IMR-90 (cell line): ENCODE data around the gene ZNF621. TPM values are rescaled to one million over a fixed set of nuclear protein-coding genes. Genes with fewer than 3 reads are reported as not detected.

Experiments
- ATAC-seq: fragments of 200-7000 bp; cut with Tn5 transposase; 2 replicates; pipeline ENCODE4 v1.9.1; 2020; ENCODE audit warnings: low read depth, mild to moderate bottlenecking, moderate library complexity
- BruUV-seq: library from RNA; stranded (reverse); fragments of 400-500 nt; replicated peaks from 2 replicates; lab custom pipeline; 2021; lab: Mats Ljungman, UMichigan
- CTCF ChIA-PET: fragments of 300-600 bp; formaldehyde crosslinking; extraction: SDS; loops from one replicate; lab custom pipeline; 2021; ENCODE audit warnings: antibody characterized with exemption; lab: Yijun Ruan, JAX
- POLR2A ChIA-PET: fragments of 300-600 bp; sonication (Branson Sonifier 250); formaldehyde crosslinking; loops from one replicate; lab custom pipeline; 2022; ENCODE audit warnings: antibody characterized with exemption; ENCODE audit not compliant: unreplicated experiment; lab: Charles Lee
- DNase-seq: peaks from one replicate; pipeline ENCODE4 v3.0.0; 2013
- H2AFZ ChIP-seq: replicated peaks from 2 replicates; pipeline ENCODE3; 2013; ENCODE audit warnings: low read length, mild to moderate bottlenecking; ENCODE audit not compliant: poor library complexity
- H2AK5ac ChIP-seq: 2 replicates; pipeline ENCODE4 v1.6.1; 2013; ENCODE audit warnings: low read depth, low read length, inconsistent platforms
- H2AK9ac ChIP-seq: replicated peaks from 2 replicates; pipeline ENCODE3; 2013; ENCODE audit warnings: mild to moderate bottlenecking, low read depth, low read length, moderate library complexity; ENCODE audit not compliant: poor library complexity
- H2BK120ac ChIP-seq: 2 replicates; pipeline ENCODE4 v1.6.1; 2013; ENCODE audit warnings: low read depth, low read length, inconsistent platforms
- H2BK15ac ChIP-seq: 3 replicates; pipeline ENCODE4 v1.6.1; 2013; ENCODE audit warnings: low read depth, low read length, inconsistent platforms
- H2BK20ac ChIP-seq: 2 replicates; pipeline ENCODE4 v1.6.1; 2013; ENCODE audit warnings: low read depth, mild to moderate bottlenecking, inconsistent platforms, low read length, moderate library complexity
- H2BK5ac ChIP-seq: 2 replicates; pipeline ENCODE4 v1.6.1; 2013; ENCODE audit warnings: mild to moderate bottlenecking, low read depth, low read length, inconsistent platforms; ENCODE audit not compliant: poor library complexity, severe bottlenecking
- H3K14ac ChIP-seq: replicated peaks from 2 replicates; pipeline ENCODE4 v1.6.1; 2013; ENCODE audit warnings: low read depth, low read length, inconsistent platforms
- H3K18ac ChIP-seq: 2 replicates; pipeline ENCODE4 v1.6.1; 2013; ENCODE audit warnings: low read depth, low read length, control low read depth
- H3K23ac ChIP-seq: 2 replicates; pipeline ENCODE4 v1.6.1; 2013; ENCODE audit warnings: low read depth, low read length, inconsistent platforms
- H3K27ac ChIP-seq: 2 replicates; pipeline ENCODE4 v1.5.1; 2013; ENCODE audit warnings: mild to moderate bottlenecking, control low read depth, low read length; ENCODE audit not compliant: insufficient read depth
- H3K27me3 ChIP-seq: 2 replicates; pipeline ENCODE4 v1.6.1; 2013; ENCODE audit warnings: low read length; ENCODE audit not compliant: control insufficient read depth, insufficient read depth
- H3K36me3 ChIP-seq: 2 replicates; pipeline ENCODE4 v1.6.1; 2013; ENCODE audit warnings: low read length, mixed read lengths; ENCODE audit not compliant: control insufficient read depth, insufficient read depth
- H3K4ac ChIP-seq: 2 replicates; pipeline ENCODE4 v1.6.1; 2013; ENCODE audit warnings: low read depth, low read length, inconsistent platforms
- H3K4me1 ChIP-seq: 2 replicates; pipeline ENCODE4 v1.6.1; 2013; ENCODE audit warnings: low read length, mixed read lengths; ENCODE audit not compliant: control insufficient read depth, insufficient read depth
- H3K4me2 ChIP-seq: 2 replicates; pipeline ENCODE4 v1.6.1; 2013; ENCODE audit warnings: low read depth, mild to moderate bottlenecking, control low read depth, low read length, moderate library complexity
- H3K4me3 ChIP-seq: 2 replicates; pipeline ENCODE4 v1.5.1; 2013; ENCODE audit warnings: low read depth, mild to moderate bottlenecking, control low read depth, low read length, moderate library complexity; ENCODE audit not compliant: insufficient read depth
- H3K56ac ChIP-seq: 2 replicates; pipeline ENCODE4 v1.6.1; 2013; ENCODE audit warnings: low read length, inconsistent platforms; ENCODE audit not compliant: insufficient read depth; ENCODE audit errors: extremely low read depth
- H3K79me1 ChIP-seq, 2 experiments: 2 replicates each; pipeline ENCODE4 v1.6.1; 2013; ENCODE audit warnings: low read length in 2 of 2, inconsistent platforms in 1 of 2, low read depth in 1 of 2
- H3K9ac ChIP-seq: 2 replicates; pipeline ENCODE4 v1.6.1; 2013; ENCODE audit warnings: low read depth, low read length, control low read depth
- H3K9me1 ChIP-seq: 2 replicates; pipeline ENCODE4 v1.6.1; 2013; ENCODE audit warnings: low read length, inconsistent platforms; ENCODE audit not compliant: insufficient read depth
- H3K9me3 ChIP-seq: 2 replicates; pipeline ENCODE4 v1.6.1; 2013; ENCODE audit warnings: low read length; ENCODE audit not compliant: control insufficient read depth, insufficient read depth
- H4K20me1 ChIP-seq: 2 replicates; pipeline ENCODE4 v1.6.1; 2013; ENCODE audit warnings: low read length, inconsistent platforms; ENCODE audit not compliant: insufficient read depth
- H4K5ac ChIP-seq: 2 replicates; pipeline ENCODE4 v1.6.1; 2013; ENCODE audit warnings: mild to moderate bottlenecking, low read depth, low read length, control low read depth
- H4K8ac ChIP-seq, 2 experiments: 2 replicates each; pipeline ENCODE4 v1.6.1; 2013; ENCODE audit warnings: low read depth in 2 of 2, low read length in 2 of 2, control low read depth in 1 of 2, inconsistent platforms in 1 of 2
- H4K91ac ChIP-seq: 2 replicates; pipeline ENCODE4 v1.6.1; 2013; ENCODE audit warnings: low read depth, low read length, inconsistent platforms; ENCODE audit not compliant: insufficient read depth
- CHD1 ChIP-seq: IDR thresholded peaks from 2 replicates; pipeline ENCODE4 v1.6.1; 2012; ENCODE audit warnings: low read depth, low read length, improper control_type of control experiment
- SMC3 ChIP-seq: fragments of 150-350 bp; IDR thresholded peaks from 2 replicates; pipeline ENCODE4 v1.6.1; 2016; ENCODE audit warnings: low read depth, mild to moderate bottlenecking, antibody characterized with exemption, low read length, moderate library complexity
- WGBS, 2 experiments: methylation state at CpG; one replicate each; pipeline versions ENCODE4 v1.1.5 to v1.1.7; 2013; ENCODE audit warnings: missing lambda C conversion rate in 2 of 2; ENCODE audit not compliant: insufficient read length in 1 of 2; ENCODE audit errors: extremely low coverage in 2 of 2; 5-methylcytosine and 5-hydroxymethylcytosine counted together
- dilution Hi-C: fragments of 300-500 bp; cut with HindIII; formaldehyde crosslinking; loops from one replicate; pipeline ENCODE4 v1.14.3; 2018; ENCODE audit warnings: low sequenced_read_pairs; ENCODE audit not compliant: unreplicated experiment
- in situ Hi-C: fragments of 300-500 bp; cut with MboI; formaldehyde crosslinking; loops from 3 replicates; pipeline ENCODE4 v1.14.3; 2019; ENCODE audit warnings: low sequenced_read_pairs, inconsistent platforms, mixed read lengths
- intact Hi-C: fragments of 100-400 bp; cut with micrococcal nuclease; formaldehyde crosslinking; loops from 2 replicates; pipeline ENCODE4 v1.10.0; 2022
- polyA plus RNA-seq, 3 experiments: library from polyadenylated mRNA; depleted of rRNA; stranded (reverse); fragments of >200 nt; gene quantifications; 2 replicates each; pipeline ENCODE4 v1.2.3, GENCODE V29; 2012; ENCODE audit warnings: low replicate concordance in 1 of 3
- total RNA-seq: library from RNA; depleted of rRNA; stranded (reverse); fragments of >200 nt; gene quantifications from 2 replicates; pipeline ENCODE4 v1.2.3, GENCODE V29; 2012
- TF ChIP-seq, protein P1 (sequence below): fragments of 150-350 bp; IDR thresholded peaks from 2 replicates; pipeline ENCODE4 v1.6.1; 2017; ENCODE audit warnings: mild to moderate bottlenecking, antibody characterized with exemption, low read length, low read depth

ZNF621 gene
- total and polyA plus RNA-seq, 2 of the 4 experiments (the other 2 are of a cell fraction): 7.3 to 8.3 TPM

DNA sequence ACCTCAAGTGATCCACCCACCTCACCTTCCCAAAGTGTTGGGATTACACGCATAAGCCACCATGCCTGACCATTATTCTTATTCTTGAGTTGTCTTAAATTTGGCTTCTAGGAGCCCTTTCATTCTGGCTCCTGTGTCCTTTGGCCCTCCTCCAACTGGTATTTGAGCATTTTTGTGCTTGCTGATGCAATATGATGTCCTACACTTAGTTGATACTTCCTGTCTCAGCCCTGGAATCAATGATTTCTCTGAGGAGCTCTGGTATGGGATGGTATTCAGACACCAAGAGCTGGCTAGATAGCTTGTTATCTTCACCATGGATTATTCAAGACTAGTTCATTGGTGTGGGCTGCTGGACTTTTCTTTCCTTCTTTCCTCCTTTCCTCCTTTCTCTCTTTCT, 25.4 kb downstream of the ZNF621 start:
- DNase-seq (no peak), ATAC-seq (no peak)
- Histone ChIP-seq H4K5ac (no peak overlapping the region), H3K9me3 (no peaks in the 10 kb centered on the region; the same call in 1 of the 2 replicates), H3K4me2 (no peak overlapping the region), H3K4me1 (no peaks in the 10 kb centered on the region), H3K18ac (no peak overlapping the region), H2BK120ac (no peak overlapping the region), H2AK5ac (no peak overlapping the region), H3K23ac (no peak overlapping the region), H4K20me1 (no peaks in the 10 kb centered on the region), H3K14ac (no peak overlapping the region), H2AK9ac (no peak overlapping the region), H3K4ac (no peak overlapping the region), H3K36me3 (no peaks in the 10 kb centered on the region), H2AFZ (no peak overlapping the region), H4K8ac (no peak overlapping the region), H3K27me3 (no peaks in the 10 kb centered on the region), H3K9me1 (no peaks in the 10 kb centered on the region), H3K27ac (no peak overlapping the region), H3K56ac (no peak overlapping the region), H3K9ac (no peak overlapping the region), H3K4me3 (no peak overlapping the region), H2BK20ac (no peak overlapping the region), H3K79me1 (no peaks in the 10 kb centered on the region), H2BK15ac (no peak overlapping the region), H2BK5ac (no peak overlapping the region), H4K91ac (no peak overlapping the region)
- no TSS peak for BruUV-seq
- in situ Hi-C loops: no loop called here
- CTCF ChIA-PET: interaction anchor here (0.6 kb wide), 1 partner anchor 637 kb away, joined by 3 read pairs; no protein-coding TSS in a partner anchor
- TF ChIP-seq SMC3: no peak
- TF ChIP-seq CHD1: no peak
- TF ChIP-seq, protein P1, sequence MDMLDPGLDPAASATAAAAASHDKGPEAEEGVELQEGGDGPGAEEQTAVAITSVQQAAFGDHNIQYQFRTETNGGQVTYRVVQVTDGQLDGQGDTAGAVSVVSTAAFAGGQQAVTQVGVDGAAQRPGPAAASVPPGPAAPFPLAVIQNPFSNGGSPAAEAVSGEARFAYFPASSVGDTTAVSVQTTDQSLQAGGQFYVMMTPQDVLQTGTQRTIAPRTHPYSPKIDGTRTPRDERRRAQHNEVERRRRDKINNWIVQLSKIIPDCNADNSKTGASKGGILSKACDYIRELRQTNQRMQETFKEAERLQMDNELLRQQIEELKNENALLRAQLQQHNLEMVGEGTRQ: no peak
- intact Hi-C loops: no loop called here
- dilution Hi-C loops: no loop called here
- POLR2A ChIA-PET: no interaction called here
- WGBS, 2 experiments: 100% methylated on average over 1 of the region's 1 CpG; no CpG with 5 or more reads in 1 of the 2 experiments
